ENCODE data around the gene CDX1.

- TF ChIP-seq CTCF (IDR thresholded peaks at IDR 0.05; ENCODE audit: insufficient read depth, low read length, poor library complexity, severe bottlenecking) = no peak
- TF ChIP-seq EZH2phosphoT487 (conservative IDR thresholded peaks at IDR 0.05; ENCODE audit: low read length) = no peak
Measured at GRCh38 chr5:150141544-150142184, 24.9 kb upstream of the CDX1 start.

Measured in SU-DHL-6 (cell line).